GM18907 (cell line): ENCODE data around the gene AK1.
"Not testable (repeated sequence)": the region's sequence is repeated elsewhere in the genome, so short reads cannot be mapped to it uniquely, and the experiment has no call there.

ENCODE experiments used
- ATAC-seq: cut with Tn5 transposase; IDR thresholded peaks from one replicate; pipeline ENCODE4 v1.9.1; 2021; ENCODE audit warnings: mild to moderate bottlenecking, moderate library complexity; ENCODE audit not compliant: unreplicated experiment

The AK1 gene

DNA sequence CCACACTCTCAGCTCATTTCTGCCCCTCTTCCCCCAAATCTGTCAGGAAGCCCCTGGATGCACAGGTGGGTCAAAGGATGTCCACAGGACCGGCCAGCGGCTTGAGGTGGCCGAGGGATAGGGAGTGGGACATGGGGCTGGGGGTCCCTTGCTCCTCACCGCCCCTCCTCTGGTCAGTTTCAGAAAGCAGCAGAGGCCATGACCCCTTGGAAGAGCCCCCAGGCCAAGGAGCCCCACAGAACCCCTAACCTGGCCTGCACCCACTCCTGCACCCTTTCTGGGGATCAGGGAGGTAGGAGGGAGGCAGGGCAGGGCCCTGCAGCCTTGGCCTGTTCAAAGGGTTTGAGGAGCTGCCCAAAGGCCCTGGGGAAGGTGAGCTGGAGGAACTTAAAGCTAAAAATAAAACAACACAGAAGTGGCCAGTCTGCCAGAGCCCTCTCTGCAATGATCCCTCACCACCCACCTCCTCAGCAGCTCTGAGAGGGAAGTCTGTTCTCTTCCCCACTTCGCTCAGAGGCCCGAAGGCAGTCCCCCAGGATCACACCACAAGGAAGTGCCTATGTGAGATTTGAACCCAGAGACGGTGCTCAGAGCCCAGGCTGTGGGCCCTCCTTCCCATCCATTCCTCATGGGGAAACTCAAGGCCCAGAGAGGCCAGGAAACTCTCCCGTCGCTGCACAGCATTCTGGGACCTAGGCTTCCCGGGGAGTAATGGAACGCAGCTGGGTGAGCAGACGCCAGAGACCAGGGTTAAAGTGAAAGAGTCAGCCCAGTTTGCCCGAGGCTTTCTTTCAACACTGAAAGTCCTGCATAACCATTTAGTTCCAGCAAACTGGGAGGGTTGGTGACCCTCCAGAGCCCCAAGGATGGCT, 23.9 kb downstream of the AK1 start:
- ATAC-seq: no peak

- no peak for ATAC-seq
Observed at GRCh38 chr9:127852829-127853228, 24.6 kb downstream of the AK1 start.

DNA sequence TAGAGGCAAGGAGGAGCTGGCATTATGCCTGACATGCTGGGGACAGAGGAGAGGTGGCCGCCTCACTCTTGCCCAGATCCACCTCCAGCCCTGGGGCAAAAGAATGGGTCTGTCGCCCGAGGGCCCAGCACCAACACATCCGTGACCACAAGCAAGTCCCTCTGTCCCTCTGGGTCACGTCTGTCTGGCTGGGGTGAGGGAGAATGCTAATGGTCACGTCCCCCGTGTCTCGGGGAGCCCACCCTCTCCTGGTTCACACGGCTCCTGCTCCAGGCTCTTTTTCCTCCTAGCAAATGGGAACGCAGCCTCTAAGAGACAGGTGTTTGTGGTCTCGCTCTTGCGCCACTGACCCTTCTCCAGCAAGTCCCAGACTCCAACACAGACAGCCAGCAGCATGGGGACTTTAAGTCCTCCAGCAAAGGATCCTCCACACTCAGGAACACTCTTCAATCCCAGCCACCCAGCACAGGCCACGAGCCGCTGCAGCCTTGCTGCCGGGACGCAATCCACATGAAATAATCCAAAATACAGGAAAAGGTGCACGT, 27.1 kb downstream of the AK1 start:
- ATAC-seq: no peak

- ATAC-seq: no peak
Observed at GRCh38 chr9:127848756-127849504, 28.5 kb downstream of the AK1 start.

DNA sequence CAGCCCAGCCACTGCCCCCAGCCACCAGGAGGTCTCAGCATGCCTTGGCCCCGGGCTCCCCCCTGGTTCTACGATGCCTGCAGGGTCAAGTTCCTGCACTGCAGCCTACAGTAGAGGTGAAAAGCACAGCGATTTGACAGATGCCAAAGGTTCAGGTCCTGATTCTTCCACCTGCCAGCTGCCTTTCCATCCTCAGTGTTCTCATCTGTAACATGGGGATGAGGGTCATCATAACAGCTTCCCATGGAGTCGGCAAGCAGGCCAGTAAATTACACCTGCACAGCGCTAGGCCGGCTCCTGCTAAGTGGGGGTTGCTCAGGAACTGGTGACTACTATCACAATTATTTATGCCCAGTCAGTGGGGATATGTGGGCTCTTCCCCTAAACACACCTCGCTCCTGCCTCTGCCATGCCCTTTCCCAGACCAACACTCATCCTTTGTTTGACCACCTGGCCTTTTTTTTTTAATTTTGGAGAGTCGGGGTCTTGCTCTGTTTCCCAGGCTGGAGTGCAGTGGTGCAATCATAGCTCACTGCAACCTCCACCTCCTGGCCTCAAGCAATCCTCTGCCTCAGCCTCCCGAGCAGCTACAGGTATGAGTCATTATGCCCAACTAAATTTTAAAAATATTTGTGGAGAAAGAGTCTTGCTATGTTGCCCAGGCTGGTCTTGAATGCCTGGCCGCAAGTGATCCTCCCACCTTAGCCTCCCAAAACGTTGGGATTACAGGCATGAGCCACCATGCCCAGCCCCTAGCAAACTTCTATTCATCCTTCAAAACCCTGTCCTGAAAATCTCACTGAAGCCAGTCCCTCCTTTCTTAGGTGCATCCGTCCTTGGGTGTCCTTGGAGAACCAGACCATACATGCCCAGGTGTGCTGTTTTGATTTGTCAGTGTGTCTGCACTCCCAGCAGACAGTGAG, 29.4 kb downstream of the AK1 start:
- no peak for ATAC-seq

DNA sequence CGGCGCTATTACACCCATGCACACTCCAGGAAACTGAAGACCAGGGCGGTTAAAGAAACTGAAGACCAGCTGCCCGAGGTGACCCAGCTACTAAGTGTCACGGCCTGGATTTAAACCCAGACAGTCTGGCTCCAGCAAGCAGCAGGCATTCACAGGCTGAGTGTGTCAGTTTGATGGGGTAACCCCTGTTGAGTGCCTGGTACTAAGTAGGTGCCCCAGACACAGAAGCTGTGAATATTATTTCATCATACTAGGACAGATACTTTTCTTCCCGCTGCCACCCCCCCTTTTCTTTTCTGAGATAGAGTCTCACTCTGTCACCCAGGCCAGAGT, 30.3 kb downstream of the AK1 start:
- ATAC-seq: no peak

DNA sequence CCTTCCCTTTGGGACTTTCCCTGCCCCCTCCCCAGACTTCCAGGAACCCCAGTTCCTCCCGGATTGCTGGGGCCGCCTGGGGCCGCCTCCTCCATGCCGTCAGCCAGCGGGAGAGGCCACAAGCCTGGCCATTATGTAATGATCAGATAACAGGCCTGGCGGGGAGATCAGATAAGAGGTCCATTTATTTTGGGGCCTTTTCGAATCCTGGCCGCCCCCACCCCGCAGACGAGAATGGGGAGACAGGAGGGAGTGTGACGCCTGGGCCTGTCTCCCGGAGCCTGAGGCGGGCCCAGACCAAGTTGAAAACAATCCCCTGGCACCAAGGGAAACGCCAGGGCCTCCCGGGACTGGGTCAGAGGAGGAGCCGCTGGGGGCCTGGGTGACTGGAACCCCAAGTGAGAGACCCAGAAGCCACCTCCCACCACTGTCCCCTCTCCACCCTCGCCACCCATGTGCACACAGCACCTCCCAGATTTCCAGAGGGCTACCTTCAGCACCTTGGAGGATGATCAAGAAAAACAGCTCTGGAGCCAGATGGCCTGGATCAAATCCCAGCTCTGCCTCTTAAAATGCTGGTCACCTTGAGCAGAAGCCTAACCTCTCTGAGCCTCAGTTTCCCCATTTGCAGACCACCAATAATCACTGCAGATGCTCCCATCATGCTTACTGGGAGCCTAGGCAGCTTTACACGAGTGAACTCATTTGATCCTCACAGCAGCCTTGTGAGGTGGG, 30.9 kb downstream of the AK1 start:
- ATAC-seq: no peak

DNA sequence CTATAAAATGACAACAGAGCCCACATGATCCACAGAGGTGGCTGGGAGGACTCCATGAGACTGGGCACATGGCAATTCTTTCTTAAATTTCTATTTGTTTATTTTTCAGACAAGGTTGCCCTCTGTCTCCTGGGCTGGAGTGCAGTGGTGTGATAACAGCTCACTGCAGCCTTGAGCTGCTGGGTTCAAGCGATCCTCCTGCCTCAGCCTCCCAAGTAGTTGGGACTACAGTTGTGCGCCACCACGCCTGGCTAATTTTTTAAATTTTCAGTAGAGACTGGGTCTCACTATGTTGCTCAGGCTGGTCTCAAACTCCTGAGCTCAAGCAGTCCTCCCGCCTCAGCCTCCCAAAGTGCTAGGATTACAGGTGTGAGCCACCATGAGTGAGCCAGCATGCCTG, 31.9 kb downstream of the AK1 start:
- ATAC-seq: not testable (repeated sequence)

DNA sequence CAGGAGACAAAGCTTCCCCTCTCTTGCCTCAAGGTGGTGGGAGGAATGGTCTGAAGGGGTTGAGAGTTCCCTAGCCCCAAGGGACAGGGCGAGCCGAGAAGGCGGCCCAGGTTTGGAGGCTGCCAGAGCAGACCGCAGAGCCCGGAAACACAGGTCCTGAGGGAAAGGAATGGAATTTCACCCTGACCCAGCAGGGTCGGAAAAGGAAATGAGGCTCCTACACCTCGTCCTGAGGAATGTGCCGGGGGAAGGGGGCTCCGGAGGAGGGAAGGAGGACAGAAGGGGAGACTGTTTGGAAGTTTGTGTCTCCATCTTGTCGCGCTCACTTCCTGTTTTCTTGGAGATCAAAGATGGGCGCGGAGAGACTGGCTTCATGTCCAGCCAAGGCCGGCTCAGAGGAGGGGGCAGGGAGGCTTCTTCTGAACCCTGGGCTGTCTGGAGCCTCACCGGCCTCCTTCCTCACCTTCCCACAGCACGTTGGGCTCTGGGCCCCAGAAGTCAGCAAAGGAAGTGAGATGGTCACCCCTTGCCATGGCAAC, 32.6 kb downstream of the AK1 start:
- ATAC-seq: no peak

- ATAC-seq: no peak
Observed at GRCh38 chr9:127841087-127841835, 36.2 kb downstream of the AK1 start.

GRCh38 chr9:127838375-127839078, 38.9 kb downstream of the AK1 start:
- ATAC-seq: no peak

DNA sequence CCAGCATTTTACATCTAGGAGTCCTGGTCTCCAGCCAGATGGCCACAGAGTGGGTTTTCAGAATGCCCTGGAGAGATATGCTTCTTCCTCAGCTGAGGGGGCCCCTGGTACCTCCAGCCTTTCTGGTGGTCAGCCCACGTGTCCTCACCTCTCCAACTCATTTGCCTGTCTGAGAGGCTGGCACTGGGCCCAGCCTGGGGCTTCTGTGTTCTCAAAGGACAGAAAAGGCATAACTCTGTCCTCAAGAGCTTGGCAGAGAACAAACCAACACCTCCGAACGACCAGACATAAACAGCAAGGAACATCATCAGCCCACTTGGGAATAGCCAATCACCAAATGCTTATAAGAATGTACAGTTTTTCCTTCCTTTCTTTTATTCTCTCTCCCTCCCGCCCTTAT, 40.1 kb downstream of the AK1 start:
- ATAC-seq: no peak

GRCh38 chr9:127836561-127836960, 40.9 kb downstream of the AK1 start:
- ATAC-seq: not testable (repeated sequence)

- ATAC-seq: no peak
Observed at GRCh38 chr9:127835991-127836516, 41.4 kb downstream of the AK1 start.

GRCh38 chr9:127833555-127833954, 43.9 kb downstream of the AK1 start:
- ATAC-seq: no peak

DNA sequence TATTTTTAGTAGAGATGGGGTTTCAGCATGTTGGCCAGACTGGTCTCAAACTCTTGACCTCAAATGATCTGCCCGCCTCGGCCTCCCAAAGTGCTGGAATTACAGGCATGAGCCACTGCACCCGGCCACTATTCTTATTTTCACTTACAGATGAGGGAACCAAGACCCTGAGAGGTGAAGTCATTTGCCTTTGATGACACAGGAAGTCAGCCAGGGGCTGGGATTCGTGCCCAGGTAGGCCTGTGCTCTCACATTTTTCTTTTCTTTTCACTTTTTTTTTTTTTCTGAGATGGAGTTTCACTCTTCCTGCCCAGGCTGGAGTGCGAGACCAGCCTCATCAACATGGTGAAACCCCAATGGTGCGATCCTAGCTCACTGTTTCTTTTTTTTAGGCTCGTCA, 45.2 kb downstream of the AK1 start:
- ATAC-seq: no peak

DNA sequence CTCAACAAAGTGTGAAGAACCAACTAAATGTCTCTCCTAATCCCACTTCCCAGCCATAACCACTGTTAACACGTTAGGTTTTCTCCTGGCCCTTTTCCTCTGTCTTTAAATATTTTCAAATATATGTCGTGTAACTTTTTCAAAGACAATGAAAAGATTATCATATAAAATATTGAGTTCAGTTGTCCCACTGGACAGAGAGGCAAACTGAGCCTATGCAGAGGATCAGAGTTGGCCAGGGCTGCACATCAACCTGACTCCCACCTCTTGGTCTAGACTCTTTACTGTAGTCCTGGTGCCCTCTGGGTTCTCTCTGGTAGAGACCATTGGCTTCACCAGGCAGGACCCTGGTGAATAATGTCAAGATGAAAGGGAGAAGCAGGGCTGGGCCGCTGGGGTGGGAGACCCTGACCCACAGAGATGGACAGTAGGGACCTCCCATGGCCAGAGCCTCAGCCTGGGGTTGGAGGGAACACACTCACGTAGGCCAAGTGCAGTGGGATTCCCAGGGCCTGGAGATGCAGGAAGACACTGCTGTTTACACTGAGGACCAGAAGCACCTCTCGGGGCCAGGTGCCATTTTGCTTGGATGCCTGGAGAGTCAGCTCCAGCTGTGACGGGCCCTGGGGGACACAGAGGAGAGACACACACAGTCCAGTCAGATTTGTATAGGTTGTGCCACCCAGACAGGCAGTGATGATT, 48.1 kb downstream of the AK1 start:
- no peak for ATAC-seq
